Gastrocnemius medialis (tissue), 4 donors: ENCODE data around the gene MYO16. TPM values are rescaled to one million over a fixed set of nuclear protein-coding genes. Genes with fewer than 3 reads are reported as not detected.

Experiments used
- ATAC-seq, 2 donors: fragments of 150-250 bp; one replicate each; pipeline ENCODE4 v1.9.1; 2016
- DNase-seq, 2 donors: peaks; one replicate each; pipeline ENCODE4 v3.0.0-alpha.2; 2019
- H3K27ac ChIP-seq, 4 donors: fragments of 200-600 bp; sonication (generic); 1 replicate in 1 of 4; 2 replicates in 3 of 4; pipeline ENCODE4 v1.5.1; 2016 to 2018; ENCODE audit warnings: mild to moderate bottlenecking in 2 of 4, moderate library complexity in 1 of 4
- H3K27me3 ChIP-seq, 3 donors: fragments of 200-600 bp; sonication (generic) in 2 of 3; 1 replicate in 1 of 3; 2 replicates in 2 of 3; pipeline versions ENCODE4 v1.5.1 to v1.6.0; 2016 to 2019; ENCODE audit warnings: mild to moderate bottlenecking in 1 of 3, moderate library complexity in 1 of 3
- H3K36me3 ChIP-seq, 2 donors: fragments of 200-600 bp; sonication (generic) in 1 of 2; one replicate each; pipeline ENCODE4 v1.5.1; 2017 to 2018
- H3K4me1 ChIP-seq, 2 donors: fragments of 200-600 bp; sonication (generic) in 1 of 2; one replicate each; pipeline ENCODE4 v1.5.1; 2016 to 2017; ENCODE audit warnings: mild to moderate bottlenecking in 2 of 2
- H3K4me3 ChIP-seq, 4 donors: fragments of 200-600 bp; sonication (generic) in 3 of 4; 1 replicate in 1 of 4; 2 replicates in 3 of 4; pipeline ENCODE4 v1.5.1; 2016 to 2019; ENCODE audit warnings: mild to moderate bottlenecking in 2 of 4
- H3K9me3 ChIP-seq, 3 donors: fragments of 200-600 bp; sonication (generic) in 2 of 3; 1 replicate in 1 of 3; 2 replicates in 2 of 3; pipeline ENCODE4 v1.5.1; 2016 to 2019
- CTCF ChIP-seq, 5 experiments: fragments of 450-650 bp in 3 of 5; fragments of 200-600 bp in 2 of 5; sonication (generic) in 2 of 5; IDR thresholded peaks in 4 of 5; conservative IDR thresholded peaks in 1 of 5; 1 replicate in 4 of 5; 2 replicates in 1 of 5; pipeline ENCODE4 v1.5.1; 2016 to 2019; ENCODE audit warnings: antibody characterized with exemption in 5 of 5, mild to moderate bottlenecking in 3 of 5, moderate library complexity in 3 of 5
- POLR2A ChIP-seq, 2 donors: fragments of 450-650 bp; IDR thresholded peaks; one replicate each; pipeline ENCODE4 v1.6.1; 2017; ENCODE audit warnings: antibody characterized with exemption in 2 of 2, mild to moderate bottlenecking in 2 of 2, moderate library complexity in 2 of 2
- in situ Hi-C, 4 donors: fragments of 200-750 bp; cut with MboI; loops; one replicate each; pipeline versions ENCODE4 v1.15.0 to v1.8.0; 2017; ENCODE audit warnings: low sequenced_read_pairs in 4 of 4
- intact Hi-C: fragments of 100-400 bp; cut with DNase I; formaldehyde crosslinking; loops from one replicate; pipeline ENCODE4 v1.15.1; 2023; ENCODE audit warnings: low total_unique reads
- total RNA-seq, 4 donors: library from RNA; depleted of rRNA; stranded (reverse); fragments of >200 nt; gene quantifications; one replicate each; pipeline versions ENCODE4 v1.1.0 to v1.2.3, GENCODE V29; 2016

MYO16 gene
- total RNA-seq, 4 donors from 2014 or later: 0.02 TPM; not detected in 3

- DNase-seq (no peak), ATAC-seq (no peak)
- H3K27ac ChIP-seq: no peak overlapping the region
- TF ChIP-seq POLR2A (IDR thresholded peaks at IDR 0.05) (no peak), CTCF (IDR thresholded peaks at IDR 0.05 in 4 of 5, conservative IDR thresholded peaks at IDR 0.05 in 1 of 5) (no peak)
- H3K27me3 ChIP-seq: no peaks in the 10 kb centered on the region
- no peaks in the 10 kb centered on the region for H3K9me3 ChIP-seq
- in situ Hi-C loops (no loop called here), intact Hi-C loops (no loop called here)
- H3K4me3 ChIP-seq: no peak overlapping the region
- H3K36me3 ChIP-seq: no peaks in the 10 kb centered on the region
- H3K4me1 ChIP-seq: no peaks in the 10 kb centered on the region
These were observed 464.6 kb downstream of the MYO16 start for GRCh38 chr13:109093998-109094397.

- ATAC-seq (no peak), DNase-seq (no peak)
- in situ Hi-C loops (no loop called here), intact Hi-C loops (no loop called here)
- no peak for TF ChIP-seq CTCF (IDR thresholded peaks at IDR 0.05 in 4 of 5, conservative IDR thresholded peaks at IDR 0.05 in 1 of 5)
- TF ChIP-seq POLR2A (IDR thresholded peaks at IDR 0.05): no peak
- Histone ChIP-seq H3K27ac (no peak overlapping the region), H3K4me3 (no peak overlapping the region), H3K27me3 (no peaks in the 10 kb centered on the region), H3K9me3 (no peaks in the 10 kb centered on the region), H3K36me3 (no peaks in the 10 kb centered on the region), H3K4me1 (no peaks in the 10 kb centered on the region)
These were observed 465.7 kb downstream of the MYO16 start for GRCh38 chr13:109095126-109095525.

- Histone ChIP-seq H3K27ac (no peak overlapping the region), H3K9me3 (no peaks in the 10 kb centered on the region), H3K4me1 (no peaks in the 10 kb centered on the region), H3K36me3 (no peaks in the 10 kb centered on the region), H3K4me3 (no peak overlapping the region), H3K27me3 (no peaks in the 10 kb centered on the region)
- intact Hi-C loops: no loop called here
- TF ChIP-seq POLR2A (IDR thresholded peaks at IDR 0.05) (no peak), CTCF (IDR thresholded peaks at IDR 0.05 in 4 of 5, conservative IDR thresholded peaks at IDR 0.05 in 1 of 5) (no peak)
- no peak for ATAC-seq
- no peak for DNase-seq
- in situ Hi-C loops: no loop called here
These were observed 466.7 kb downstream of the MYO16 start for GRCh38 chr13:109096101-109096500.

- no peak for TF ChIP-seq CTCF (IDR thresholded peaks at IDR 0.05 in 4 of 5, conservative IDR thresholded peaks at IDR 0.05 in 1 of 5)
- no peak for TF ChIP-seq POLR2A (IDR thresholded peaks at IDR 0.05)
- no peak overlapping the region for H3K27ac ChIP-seq
- in situ Hi-C loops: no loop called here
- H3K9me3 ChIP-seq: no peaks in the 10 kb centered on the region
- H3K36me3 ChIP-seq: no peaks in the 10 kb centered on the region
- H3K4me3 ChIP-seq: no peak overlapping the region
- intact Hi-C loops: no loop called here
- ATAC-seq: no peak
- no peaks in the 10 kb centered on the region for H3K4me1 ChIP-seq
- no peaks in the 10 kb centered on the region for H3K27me3 ChIP-seq
- no peak for DNase-seq
These were observed 471.4 kb downstream of the MYO16 start for GRCh38 chr13:109100705-109101304.
